ENCODE measurements around the gene C1orf159.
"Not testable (repeated sequence)": the region's sequence is repeated elsewhere in the genome, so short reads cannot be mapped to it uniquely, and the experiment has no call there.

- TF ChIP-seq, protein P1, sequence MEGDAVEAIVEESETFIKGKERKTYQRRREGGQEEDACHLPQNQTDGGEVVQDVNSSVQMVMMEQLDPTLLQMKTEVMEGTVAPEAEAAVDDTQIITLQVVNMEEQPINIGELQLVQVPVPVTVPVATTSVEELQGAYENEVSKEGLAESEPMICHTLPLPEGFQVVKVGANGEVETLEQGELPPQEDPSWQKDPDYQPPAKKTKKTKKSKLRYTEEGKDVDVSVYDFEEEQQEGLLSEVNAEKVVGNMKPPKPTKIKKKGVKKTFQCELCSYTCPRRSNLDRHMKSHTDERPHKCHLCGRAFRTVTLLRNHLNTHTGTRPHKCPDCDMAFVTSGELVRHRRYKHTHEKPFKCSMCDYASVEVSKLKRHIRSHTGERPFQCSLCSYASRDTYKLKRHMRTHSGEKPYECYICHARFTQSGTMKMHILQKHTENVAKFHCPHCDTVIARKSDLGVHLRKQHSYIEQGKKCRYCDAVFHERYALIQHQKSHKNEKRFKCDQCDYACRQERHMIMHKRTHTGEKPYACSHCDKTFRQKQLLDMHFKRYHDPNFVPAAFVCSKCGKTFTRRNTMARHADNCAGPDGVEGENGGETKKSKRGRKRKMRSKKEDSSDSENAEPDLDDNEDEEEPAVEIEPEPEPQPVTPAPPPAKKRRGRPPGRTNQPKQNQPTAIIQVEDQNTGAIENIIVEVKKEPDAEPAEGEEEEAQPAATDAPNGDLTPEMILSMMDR (IDR thresholded peaks at IDR 0.05), result not testable (repeated sequence)
- TF ChIP-seq POLR2A (IDR thresholded peaks at IDR 0.05), result not testable (repeated sequence)
These were observed 37.3 kb upstream of the C1orf159 start for GRCh38 chr1:1153215-1153614.
